KOPT-K1 (cell line): ENCODE results near the gene FBN1.

Experiments
- H3K27ac ChIP-seq: fragments of 200-600 bp; sonication (generic); 2 replicates; pipeline ENCODE4 v1.5.1; 2016; ENCODE audit warnings: antibody characterized with exemption, mild to moderate bottlenecking, low read depth, low read length; ENCODE audit not compliant: poor library complexity, severe bottlenecking
- H3K36me3 ChIP-seq: fragments of 200-600 bp; sonication (generic); 2 replicates; pipeline ENCODE4 v1.5.1; 2017; ENCODE audit warnings: antibody characterized with exemption, mild to moderate bottlenecking, low read length, moderate library complexity; ENCODE audit not compliant: insufficient read depth
- H3K9me3 ChIP-seq: fragments of 200-600 bp; sonication (generic); 2 replicates; pipeline ENCODE4 v1.5.1; 2017; ENCODE audit warnings: antibody characterized with exemption, low read length, mild to moderate bottlenecking; ENCODE audit not compliant: insufficient read depth, poor library complexity, severe bottlenecking

FBN1 gene

GRCh38 chr15:48584812-48585563 lies 60.5 kb downstream of the FBN1 start:
- H3K9me3 ChIP-seq: no peaks in the 10 kb centered on the region
- H3K27ac ChIP-seq: no peak overlapping the region
- H3K36me3 ChIP-seq: no peaks in the 10 kb centered on the region

- no peaks in the 10 kb centered on the region for H3K9me3 ChIP-seq
- H3K27ac ChIP-seq: no peak overlapping the region
- no peaks in the 10 kb centered on the region for H3K36me3 ChIP-seq
These were observed 61.3 kb downstream of the FBN1 start for GRCh38 chr15:48584090-48584811.

- Histone ChIP-seq H3K27ac (no peak overlapping the region), H3K36me3 (no peaks in the 10 kb centered on the region), H3K9me3 (no peaks in the 10 kb centered on the region)
These were observed 62.9 kb downstream of the FBN1 start for GRCh38 chr15:48582452-48583247.

GRCh38 chr15:48581219-48581618 lies 64.3 kb downstream of the FBN1 start:
- Histone ChIP-seq H3K36me3 (no peaks in the 10 kb centered on the region), H3K27ac (no peak overlapping the region), H3K9me3 (no peaks in the 10 kb centered on the region)

- Histone ChIP-seq H3K9me3 (no peaks in the 10 kb centered on the region), H3K27ac (no peak overlapping the region), H3K36me3 (no peaks in the 10 kb centered on the region)
These were observed 64.8 kb downstream of the FBN1 start for GRCh38 chr15:48580736-48581135.

GRCh38 chr15:48579945-48580671 lies 65.4 kb downstream of the FBN1 start:
- Histone ChIP-seq H3K36me3 (no peaks in the 10 kb centered on the region), H3K27ac (no peak overlapping the region), H3K9me3 (no peaks in the 10 kb centered on the region)

GRCh38 chr15:48578965-48579364 lies 66.5 kb downstream of the FBN1 start:
- no peak overlapping the region for H3K27ac ChIP-seq
- no peaks in the 10 kb centered on the region for H3K9me3 ChIP-seq
- H3K36me3 ChIP-seq: no peaks in the 10 kb centered on the region

- H3K27ac ChIP-seq: no peak overlapping the region
- no peaks in the 10 kb centered on the region for H3K36me3 ChIP-seq
- no peaks in the 10 kb centered on the region for H3K9me3 ChIP-seq
These were observed 68.0 kb downstream of the FBN1 start for GRCh38 chr15:48577469-48577868.

- no peaks in the 10 kb centered on the region for H3K9me3 ChIP-seq
- no peak overlapping the region for H3K27ac ChIP-seq
- no peaks in the 10 kb centered on the region for H3K36me3 ChIP-seq
These were observed 71.3 kb downstream of the FBN1 start for GRCh38 chr15:48574187-48574586.

- H3K27ac ChIP-seq: no peak overlapping the region
- no peaks in the 10 kb centered on the region for H3K36me3 ChIP-seq
- H3K9me3 ChIP-seq: no peaks in the 10 kb centered on the region
These were observed 71.7 kb downstream of the FBN1 start for GRCh38 chr15:48573780-48574179.

- no peaks in the 10 kb centered on the region for H3K36me3 ChIP-seq
- no peaks in the 10 kb centered on the region for H3K9me3 ChIP-seq
- no peak overlapping the region for H3K27ac ChIP-seq
These were observed 72.7 kb downstream of the FBN1 start for GRCh38 chr15:48572823-48573222.

- Histone ChIP-seq H3K27ac (no peak overlapping the region), H3K36me3 (no peaks in the 10 kb centered on the region), H3K9me3 (no peaks in the 10 kb centered on the region)
These were observed 74.0 kb downstream of the FBN1 start for GRCh38 chr15:48571510-48571909.

- H3K9me3 ChIP-seq: no peaks in the 10 kb centered on the region
- H3K36me3 ChIP-seq: no peaks in the 10 kb centered on the region
- no peak overlapping the region for H3K27ac ChIP-seq
These were observed 74.7 kb downstream of the FBN1 start for GRCh38 chr15:48570822-48571221.

GRCh38 chr15:48569591-48570302 lies 75.8 kb downstream of the FBN1 start:
- Histone ChIP-seq H3K9me3 (no peaks in the 10 kb centered on the region), H3K36me3 (no peaks in the 10 kb centered on the region), H3K27ac (no peak overlapping the region)
